ENCODE measurements around the gene HOXC9.
A peak's percentile ranks its signal among the peaks of the same experiment; 100 is the strongest.

The HOXC9 gene

DNA sequence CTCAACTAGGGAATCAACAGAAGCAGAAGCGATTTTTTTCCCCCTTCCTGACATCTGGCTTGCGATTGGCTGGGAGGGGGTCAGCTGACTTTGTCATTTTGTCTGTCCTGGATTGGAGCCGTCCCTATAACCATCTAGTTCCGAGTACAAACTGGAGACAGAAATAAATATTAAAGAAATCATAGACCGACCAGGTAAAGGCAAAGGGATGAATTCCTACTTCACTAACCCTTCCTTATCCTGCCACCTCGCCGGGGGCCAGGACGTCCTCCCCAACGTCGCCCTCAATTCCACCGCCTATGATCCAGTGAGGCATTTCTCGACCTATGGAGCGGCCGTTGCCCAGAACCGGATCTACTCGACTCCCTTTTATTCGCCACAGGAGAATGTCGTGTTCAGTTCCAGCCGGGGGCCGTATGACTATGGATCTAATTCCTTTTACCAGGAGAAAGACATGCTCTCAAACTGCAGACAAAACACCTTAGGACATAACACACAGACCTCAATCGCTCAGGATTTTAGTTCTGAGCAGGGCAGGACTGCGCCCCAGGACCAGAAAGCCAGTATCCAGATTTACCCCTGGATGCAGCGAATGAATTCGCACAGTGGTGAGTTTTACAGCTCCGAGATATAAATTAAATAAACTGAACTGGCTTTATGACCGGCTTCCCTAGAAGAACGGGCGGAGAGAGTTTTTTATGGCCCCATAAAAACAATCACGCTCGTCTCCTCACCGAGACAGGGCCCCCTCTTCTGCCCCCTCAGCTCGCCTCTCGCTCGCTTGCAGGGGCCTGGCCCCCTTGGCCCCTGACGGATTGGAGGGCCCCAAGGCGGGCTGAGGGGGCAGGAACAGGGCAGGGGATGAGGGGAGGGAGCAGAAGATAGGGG, 28.6 kb downstream of the HOXC9 start, which contains the start of gene HOXC6:
Gene HOXC6 (plus strand): TSS at position 127 of the 888 bp plus-strand sequence. CDS start 82 bp downstream, at position 209.
- DNase-seq (ENCODE audit: low read depth): no peak

- DNase-seq (ENCODE audit: low read depth): no peak
Observed at GRCh38 chr12:54029529-54030441, 29.8 kb downstream of the HOXC9 start.

GRCh38 chr12:54030442-54030801, 30.5 kb downstream of the HOXC9 start:
- no peak for DNase-seq (ENCODE audit: low read depth)

GRCh38 chr12:54030889-54031471, 31.0 kb downstream of the HOXC9 start:
- no peak for DNase-seq (ENCODE audit: low read depth)

- no peak for DNase-seq (ENCODE audit: low read depth)
Observed at GRCh38 chr12:54031480-54031879, 31.5 kb downstream of the HOXC9 start.

GRCh38 chr12:54032086-54032619, 32.2 kb downstream of the HOXC9 start:
- DNase-seq (ENCODE audit: low read depth): no peak

DNA sequence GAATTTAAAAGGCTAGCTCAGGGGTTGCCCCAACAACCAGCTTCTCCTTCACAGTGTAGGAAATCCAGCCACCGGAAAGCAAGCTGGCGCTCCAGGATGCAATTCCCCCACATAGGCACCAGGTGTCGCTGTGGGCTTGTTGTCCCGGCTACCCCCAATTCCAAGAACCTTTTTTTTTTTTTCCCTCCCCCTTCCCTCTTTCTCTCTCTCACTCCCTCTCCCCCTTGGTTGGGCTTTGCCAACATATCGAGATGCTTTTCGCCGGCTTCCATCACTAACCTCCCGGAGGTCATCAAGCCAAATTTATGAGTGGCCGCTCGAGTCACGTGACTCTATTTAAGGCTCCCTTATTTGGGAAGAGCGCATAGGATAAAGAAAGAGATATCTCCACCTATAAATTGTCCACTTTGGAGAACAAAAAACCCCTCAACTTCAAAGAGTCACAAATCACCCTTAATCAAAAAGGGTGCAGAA, 32.7 kb downstream of the HOXC9 start, which contains the start of gene HOXC5:
Gene HOXC5 (plus strand): TSS at position 424 of the 474 bp plus-strand sequence. CDS start 73 bp downstream, outside the sequence.
- peak; percentile 81 for DNase-seq (ENCODE audit: low read depth)

GRCh38 chr12:54033106-54033979, 33.4 kb downstream of the HOXC9 start:
- DNase-seq (ENCODE audit: low read depth): peak; percentile 74

DNA sequence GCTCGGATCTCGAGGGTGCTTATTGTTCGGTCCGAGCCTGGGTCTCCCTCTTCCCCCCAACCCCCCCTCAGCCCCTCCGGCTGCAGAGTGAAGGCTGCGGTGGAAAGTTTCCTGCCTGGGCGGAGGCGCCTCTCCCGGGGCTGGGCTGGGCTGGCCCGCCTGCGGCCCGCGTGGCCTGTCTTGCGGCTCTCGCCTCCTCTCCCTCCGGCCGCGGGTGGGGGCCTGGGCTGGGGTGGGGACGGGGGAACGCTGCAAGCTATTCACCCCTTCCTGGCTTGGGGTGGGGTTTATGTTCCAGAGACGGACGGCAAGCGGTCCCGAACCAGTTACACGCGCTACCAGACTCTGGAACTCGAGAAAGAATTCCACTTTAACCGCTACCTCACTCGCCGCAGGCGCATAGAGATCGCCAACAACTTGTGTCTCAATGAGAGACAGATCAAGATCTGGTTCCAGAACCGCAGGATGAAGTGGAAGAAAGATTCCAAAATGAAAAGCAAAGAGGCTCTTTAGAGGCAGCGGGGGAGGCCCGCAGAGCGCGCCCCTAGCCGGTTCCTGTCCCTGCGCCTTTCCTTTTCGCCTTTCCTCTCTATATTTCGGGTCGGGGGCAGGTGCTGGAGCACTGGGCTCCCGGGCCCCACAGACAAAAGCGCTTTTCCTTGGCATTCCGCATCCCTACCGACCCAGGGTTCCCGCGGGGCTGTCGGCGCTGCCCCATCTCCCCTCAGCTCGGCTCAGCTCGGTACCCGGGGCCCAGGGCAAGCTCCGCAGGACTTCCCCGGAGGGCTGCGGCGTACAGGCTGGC, 34.2 kb downstream of the HOXC9 start:
- DNase-seq (ENCODE audit: low read depth): peak; percentile 31

GRCh38 chr12:54034785-54035310, 34.9 kb downstream of the HOXC9 start:
- no peak for DNase-seq (ENCODE audit: low read depth)

- no peak for DNase-seq (ENCODE audit: low read depth)
Observed at GRCh38 chr12:54035568-54036264, 35.8 kb downstream of the HOXC9 start.

DNA sequence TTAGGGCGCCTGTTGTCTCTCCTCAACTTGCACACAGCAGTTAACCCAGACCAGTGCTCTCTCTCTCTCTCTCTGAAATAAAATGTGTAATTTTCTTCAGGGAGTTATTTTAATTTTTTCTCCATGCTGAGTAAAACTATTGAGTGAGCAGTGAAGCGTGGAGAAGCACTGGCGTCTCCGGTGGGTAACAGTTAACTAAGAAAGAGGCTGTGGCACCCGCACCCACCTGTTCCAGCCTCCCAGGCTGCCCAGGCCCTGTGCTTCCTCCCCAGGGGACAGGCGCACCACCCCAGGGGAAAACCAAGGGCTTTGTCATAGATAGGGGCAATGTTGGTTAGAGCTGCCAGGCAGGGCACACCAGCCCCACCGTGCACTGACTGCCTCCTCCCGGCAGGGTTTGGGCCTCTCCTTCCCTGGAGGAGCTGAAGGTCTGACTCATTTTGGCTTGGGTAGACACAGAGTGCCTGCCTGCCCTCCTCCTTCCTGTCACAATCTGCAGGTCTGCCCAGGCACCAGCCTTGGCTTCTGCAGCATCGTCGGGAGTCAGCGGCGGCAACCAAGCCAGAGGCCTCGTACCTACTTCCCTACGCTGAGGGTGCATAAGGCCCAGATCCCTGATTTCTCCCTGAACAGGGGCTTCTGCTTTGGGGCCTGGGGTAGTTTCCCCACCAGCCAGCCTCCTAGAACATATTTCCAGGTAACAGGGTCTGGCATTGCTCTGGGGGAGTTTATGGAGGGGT, 36.8 kb downstream of the HOXC9 start:
- DNase-seq (ENCODE audit: low read depth): peak; percentile 53

- no peak for DNase-seq (ENCODE audit: low read depth)
Observed at GRCh38 chr12:54037360-54038283, 37.7 kb downstream of the HOXC9 start.

- DNase-seq (ENCODE audit: low read depth): no peak
Observed at GRCh38 chr12:54038284-54038870, 38.4 kb downstream of the HOXC9 start.

DNA sequence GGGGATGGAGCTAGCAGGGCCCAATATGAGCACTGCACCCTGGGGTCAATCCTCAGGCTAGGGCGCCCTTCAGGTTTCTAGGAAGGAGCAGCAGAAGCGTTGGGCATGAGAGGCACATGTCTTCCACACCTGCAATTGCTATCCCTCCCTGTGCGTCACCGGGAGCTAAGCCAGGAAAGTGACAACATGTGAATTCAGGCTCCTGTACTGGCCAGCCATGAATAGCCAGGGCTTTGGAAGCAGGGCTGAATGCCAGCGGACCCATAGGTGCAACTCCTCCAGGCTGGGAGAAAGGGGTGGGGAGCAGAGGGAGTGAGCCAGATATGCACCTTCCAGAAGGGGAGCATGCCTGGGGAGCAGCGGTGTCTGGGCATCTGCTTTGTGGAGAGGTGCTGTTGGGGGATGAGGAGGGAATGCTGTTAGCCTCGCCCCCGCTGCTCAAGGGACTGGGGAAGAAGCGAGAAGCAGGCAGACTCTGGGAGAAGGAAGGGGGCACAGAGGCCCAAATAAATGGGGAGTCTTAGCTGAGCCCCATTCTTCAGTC, 39.0 kb downstream of the HOXC9 start:
- no peak for DNase-seq (ENCODE audit: low read depth)

DNA sequence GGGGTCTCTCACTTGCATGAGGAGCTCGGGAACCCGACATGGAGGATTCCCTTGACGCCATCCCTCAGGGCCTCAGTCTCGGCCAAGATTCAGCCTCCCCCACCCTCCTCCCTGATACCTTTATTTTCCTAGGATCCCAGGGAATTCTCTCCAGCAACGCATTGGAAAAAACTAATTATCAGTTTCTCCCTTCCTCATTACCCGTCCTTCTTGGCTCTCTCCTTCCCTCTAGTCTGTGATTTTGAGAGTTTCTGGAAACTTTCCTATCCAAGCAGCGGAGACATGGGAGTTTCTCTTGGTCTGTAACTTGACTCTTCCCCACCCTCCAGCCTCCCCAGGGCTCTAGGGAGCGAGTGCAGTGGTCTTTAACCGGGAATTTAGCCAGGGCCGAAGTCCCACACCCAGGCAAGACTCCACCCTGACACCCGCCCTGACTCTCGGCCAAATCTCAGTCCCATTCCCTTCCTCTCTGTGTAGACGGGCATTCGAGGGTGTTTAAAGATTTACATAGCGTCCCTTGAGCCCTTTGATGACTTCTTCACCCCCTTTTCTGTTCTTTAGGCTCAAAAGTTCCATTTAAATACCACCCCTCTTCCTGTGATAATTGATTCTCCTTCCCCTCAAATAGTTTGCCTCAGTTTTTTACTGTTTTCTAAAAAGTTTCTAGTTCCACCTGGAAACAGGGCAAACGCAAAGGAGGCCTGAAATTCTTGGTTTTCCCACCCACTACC, 39.6 kb downstream of the HOXC9 start:
- DNase-seq (ENCODE audit: low read depth): no peak

Data from ELR (cell line).